ENCODE measurements around the gene TPRN.

The TPRN gene

GRCh38 chr9:137170486-137171148 lies 29.9 kb downstream of the TPRN start:
- DNase-seq = no peak

- no peak for DNase-seq
These were observed 30.6 kb downstream of the TPRN start, which contains the start of gene LRRC26 for GRCh38 chr9:137169896-137170358. LRRC26 (minus strand) TSS chr9:137170051; CDS start chr9:137169943, 108 bp downstream.

- DNase-seq = peak; percentile 82
These were observed 31.4 kb downstream of the TPRN start for GRCh38 chr9:137168904-137169856.

- DNase-seq = no peak
These were observed 32.0 kb downstream of the TPRN start for GRCh38 chr9:137168573-137168903.

- no peak for DNase-seq
These were observed 32.6 kb downstream of the TPRN start for GRCh38 chr9:137167747-137168572.

GRCh38 chr9:137167277-137167746 lies 33.2 kb downstream of the TPRN start:
- no peak for DNase-seq

GRCh38 chr9:137166380-137167229 lies 33.9 kb downstream of the TPRN start:
- no peak for DNase-seq

GRCh38 chr9:137165250-137165836 lies 35.2 kb downstream of the TPRN start:
- DNase-seq = no peak

- DNase-seq = no peak
These were observed 35.9 kb downstream of the TPRN start for GRCh38 chr9:137164370-137165249.

- no peak for DNase-seq
These were observed 36.7 kb downstream of the TPRN start for GRCh38 chr9:137163805-137164204.

- no peak for DNase-seq
These were observed 37.2 kb downstream of the TPRN start for GRCh38 chr9:137163365-137163715.

- peak; percentile 10 for DNase-seq
These were observed 37.8 kb downstream of the TPRN start for GRCh38 chr9:137162505-137163364.

GRCh38 chr9:137161558-137162486 lies 38.7 kb downstream of the TPRN start:
- DNase-seq = no peak

- DNase-seq = no peak
These were observed 39.6 kb downstream of the TPRN start for GRCh38 chr9:137160716-137161557.

- DNase-seq = no peak
These were observed 40.5 kb downstream of the TPRN start for GRCh38 chr9:137160054-137160425.

- no peak for DNase-seq
These were observed 41.2 kb downstream of the TPRN start for GRCh38 chr9:137159105-137160053.

Measured in NCI-H1092 treated with DMSO at 0.1 percent for 48 hours (cell line).